NCI-H2227 treated with DMSO at 0.1 percent for 48 hours (cell line): ENCODE measurements around the gene CHCHD1.
"Not testable (repeated sequence)": the region's sequence is repeated elsewhere in the genome, so short reads cannot be mapped to it uniquely, and the experiment has no call there.

Source experiments
- DNase-seq: peaks from one replicate; lab custom pipeline; 2025; lab: John Stamatoyannopoulos, UW

The CHCHD1 gene

DNA sequence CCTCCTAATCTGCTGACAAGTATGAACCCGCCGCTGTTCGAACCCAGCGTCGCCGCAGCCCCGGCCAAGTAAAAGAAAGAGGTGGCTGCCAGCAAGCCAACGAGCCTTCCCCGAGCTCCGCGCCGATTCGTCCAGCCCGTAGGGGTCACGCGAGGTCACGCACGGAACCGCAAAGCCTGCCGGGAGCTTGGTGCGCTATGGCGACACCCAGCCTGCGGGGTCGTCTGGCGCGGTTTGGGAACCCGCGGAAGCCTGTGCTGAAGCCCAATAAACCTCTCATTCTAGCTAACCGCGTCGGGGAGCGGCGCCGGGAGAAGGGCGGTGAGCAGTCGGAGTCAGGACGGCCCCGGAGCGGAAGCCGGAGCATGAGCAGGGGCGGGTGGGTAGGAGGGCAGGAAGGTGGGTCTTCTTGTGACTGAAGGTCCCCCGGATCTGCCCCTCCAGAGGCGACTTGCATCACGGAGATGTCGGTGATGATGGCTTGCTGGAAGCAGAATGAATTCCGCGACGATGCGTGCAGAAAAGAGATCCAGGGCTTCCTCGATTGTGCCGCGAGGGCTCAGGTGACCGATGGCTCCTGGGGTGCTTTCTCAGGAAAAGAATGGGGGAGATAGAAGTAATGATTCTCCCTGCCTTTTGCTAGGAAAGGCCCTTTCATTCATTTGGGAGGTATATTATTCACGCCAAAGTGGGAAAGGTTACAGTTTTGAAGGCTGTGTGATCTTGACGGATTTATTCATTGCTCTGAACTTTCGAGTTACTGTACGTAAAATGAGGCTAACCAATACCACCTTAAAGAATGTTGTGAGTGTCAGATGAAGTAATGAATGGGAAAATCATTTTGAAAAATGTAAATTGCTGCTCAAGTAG lies at the start of gene CHCHD1:
Gene CHCHD1 (plus strand): TSS at position 170 of the 870 bp plus-strand sequence. CDS start 28 bp downstream, at position 198.
- peak; percentile 85 for DNase-seq

DNA sequence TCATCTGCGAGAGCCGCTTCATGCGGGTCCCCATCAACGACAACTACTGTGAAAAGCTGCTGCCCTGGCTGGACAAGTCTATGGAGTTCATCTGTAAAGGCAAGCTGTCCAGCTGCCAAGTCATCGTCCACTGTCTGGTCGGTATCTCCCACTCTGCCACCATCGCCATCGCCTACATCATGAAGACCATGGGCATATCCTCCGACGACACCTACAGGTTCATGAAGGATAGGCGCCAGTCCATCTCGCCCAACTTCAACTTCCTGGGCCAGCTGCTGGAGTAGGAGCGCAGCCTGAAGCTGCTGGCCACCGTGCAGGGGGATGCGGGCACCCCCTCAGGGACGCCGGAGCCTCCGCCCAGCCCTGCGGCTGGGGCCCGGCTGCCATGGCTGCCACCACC lies 49.4 kb upstream of the CHCHD1 start:
- no peak for DNase-seq

DNA sequence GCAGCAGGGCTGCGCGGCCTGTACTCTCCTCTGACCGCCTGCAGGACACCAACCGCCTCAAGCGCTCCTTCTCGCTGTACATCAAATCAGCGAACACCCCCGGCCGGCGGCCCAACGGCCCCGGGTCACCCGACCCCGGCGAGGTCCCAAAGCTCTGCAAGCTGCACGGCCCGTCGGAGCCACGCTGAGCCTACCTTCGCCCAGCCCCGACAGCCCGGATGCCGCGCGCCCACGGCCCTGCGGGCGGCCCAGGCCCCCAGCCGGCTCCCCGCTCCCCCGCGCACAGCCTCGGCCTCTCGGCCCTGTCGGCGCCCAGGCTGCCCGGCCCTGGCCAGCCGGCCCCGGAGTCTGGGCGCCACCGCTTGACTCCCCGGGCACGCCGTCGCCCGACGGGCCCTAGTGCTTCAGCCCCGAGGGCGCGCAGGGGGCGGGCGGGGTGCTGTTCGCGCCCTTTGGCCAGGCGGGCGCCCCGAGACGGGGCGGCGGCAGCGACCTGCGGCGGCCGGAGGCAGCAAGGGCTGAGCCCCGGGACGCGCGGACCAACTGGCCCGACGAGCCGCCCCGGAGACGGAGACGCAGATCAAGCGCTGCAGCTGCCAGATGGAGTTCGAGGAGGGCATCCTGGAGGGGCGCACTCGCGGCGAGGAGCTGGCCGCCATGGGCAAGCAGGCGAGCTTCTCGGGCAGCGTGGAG lies 48.8 kb upstream of the CHCHD1 start:
- DNase-seq = no peak

DNA sequence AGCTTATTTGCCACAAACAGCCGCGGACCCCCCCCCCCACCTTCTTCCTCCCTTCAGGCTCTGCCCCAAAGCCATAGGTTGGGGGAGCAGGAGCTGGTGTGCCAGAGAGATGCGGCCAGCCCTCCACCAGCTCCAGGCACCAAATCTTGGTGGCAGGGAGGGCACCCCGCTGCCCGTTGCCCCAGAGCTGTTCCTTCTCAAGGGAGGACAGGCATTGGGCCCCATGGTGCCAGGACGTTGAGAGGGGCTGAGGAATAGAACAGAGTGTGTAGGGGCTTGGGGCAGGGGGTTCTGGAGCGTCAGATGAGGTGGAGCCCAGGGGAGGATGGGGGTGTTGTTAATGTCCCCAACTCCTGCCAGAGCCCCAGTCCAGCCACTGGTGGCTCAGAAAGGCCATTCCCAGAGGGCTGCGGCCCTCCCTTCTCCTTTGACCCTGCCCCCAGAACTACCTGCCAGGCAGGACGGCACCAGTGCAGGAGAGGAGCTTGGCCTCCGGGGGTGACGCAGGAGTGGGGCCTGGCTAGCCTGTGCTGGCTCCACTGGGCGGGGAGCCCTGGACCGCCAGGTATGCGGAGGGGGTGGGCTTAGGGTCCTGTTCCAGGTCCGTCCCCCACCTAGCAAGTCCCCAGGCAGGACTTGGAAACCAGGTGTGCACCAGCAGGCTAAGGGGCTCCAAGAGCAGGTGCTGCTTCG lies 47.7 kb upstream of the CHCHD1 start:
- no peak for DNase-seq

DNA sequence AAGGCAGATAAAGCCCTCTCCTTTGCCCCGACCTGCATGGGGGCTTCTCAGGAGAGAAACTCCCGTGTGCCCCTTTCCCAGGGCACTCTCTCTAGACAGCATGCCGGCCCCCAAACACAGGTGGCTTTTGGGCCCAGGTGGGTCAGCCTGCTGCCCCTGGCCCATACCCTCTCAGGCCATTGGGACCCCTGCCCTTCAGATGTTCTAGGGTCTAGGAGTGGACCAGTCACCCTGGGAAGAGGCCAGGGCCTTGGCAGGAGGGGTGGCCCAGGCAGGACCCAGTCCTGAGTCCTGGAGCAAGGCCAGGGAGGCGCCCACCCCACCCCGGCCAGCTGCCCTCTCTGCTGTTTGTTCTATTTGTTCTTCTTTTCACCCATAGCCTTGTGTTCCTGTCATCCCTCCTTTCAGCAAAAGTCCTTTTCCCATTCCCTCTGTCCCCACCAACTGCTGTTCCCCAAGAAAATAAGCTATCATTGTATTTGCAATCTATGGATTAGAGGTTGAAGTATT lies 47.0 kb upstream of the CHCHD1 start:
- DNase-seq = no peak

DNA sequence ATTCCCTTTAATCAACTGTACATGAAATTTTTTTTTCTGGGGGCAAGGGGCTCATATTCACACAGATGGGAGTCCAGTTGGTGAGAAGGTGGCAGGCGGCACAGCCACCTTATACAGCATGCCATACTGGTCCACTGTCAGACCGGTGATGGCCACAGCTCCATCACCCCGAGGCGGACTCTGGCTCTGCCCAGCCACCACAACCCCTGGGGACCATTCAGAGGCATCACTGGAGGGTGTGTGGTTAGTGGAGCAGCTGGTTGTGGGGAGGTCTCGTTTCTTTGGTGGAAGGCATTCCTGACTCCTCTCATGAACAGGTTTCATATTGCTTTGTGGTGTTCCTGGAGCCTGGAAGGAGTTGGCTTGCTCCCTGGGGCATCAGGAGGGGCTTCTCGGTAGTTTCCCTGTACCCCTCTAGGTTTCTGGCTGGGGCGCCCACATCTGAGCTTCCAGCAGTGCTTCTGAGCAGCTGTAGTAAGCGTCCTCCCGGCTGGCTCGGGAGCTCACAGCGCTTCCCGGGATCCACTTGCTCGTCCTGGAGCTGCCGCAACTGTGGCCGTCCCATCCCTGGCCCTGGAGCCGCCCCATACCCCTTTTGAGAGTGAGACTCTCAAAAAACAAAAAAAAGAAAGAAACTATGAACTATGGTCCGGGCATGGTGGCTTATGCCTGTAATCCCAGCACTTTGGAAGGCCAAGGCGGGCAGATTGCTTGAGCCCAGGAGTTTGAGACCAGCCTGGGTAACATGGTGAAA lies 41.2 kb upstream of the CHCHD1 start:
- DNase-seq = not testable (repeated sequence)

DNA sequence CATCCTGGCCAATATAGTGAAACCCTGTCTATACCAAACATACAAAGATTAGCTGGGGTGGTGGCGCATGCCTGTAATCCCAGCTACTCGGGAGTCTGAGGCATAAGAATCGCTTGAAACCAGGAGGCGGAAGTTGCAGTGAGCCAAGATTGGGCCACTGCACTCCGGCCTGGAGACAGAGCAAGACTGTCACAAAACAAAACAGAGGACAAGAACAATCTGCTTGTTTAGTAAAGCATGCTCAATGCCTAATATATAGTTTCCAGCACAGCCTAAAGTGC lies 39.5 kb upstream of the CHCHD1 start:
- DNase-seq = no peak

DNA sequence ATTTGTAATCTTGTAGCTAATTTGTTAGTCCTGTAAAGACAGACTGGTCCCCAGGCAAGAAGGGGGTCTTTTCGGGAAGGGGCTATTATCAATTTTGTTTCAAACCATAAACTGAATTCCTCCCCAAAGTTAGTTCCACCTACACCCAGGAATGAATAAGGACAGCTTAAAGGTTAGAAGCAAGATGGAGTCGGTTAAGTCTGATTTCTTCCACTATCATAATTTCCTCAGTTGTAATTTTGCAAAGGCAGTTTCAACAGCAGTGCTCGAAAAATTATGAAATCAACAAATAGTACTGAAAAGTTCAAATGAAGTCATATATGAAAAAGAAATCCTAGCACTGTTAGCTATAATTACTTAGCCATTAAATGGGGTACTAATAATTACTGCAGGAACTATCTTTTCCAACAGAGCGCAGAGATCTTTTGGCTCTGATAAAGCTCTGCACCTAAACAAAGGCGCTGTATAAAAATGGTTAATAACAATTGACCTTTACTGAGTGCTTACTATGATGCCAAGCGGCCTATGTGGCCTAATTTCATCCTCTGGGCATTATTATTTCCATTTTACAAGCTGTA lies 38.4 kb upstream of the CHCHD1 start:
- no peak for DNase-seq

DNA sequence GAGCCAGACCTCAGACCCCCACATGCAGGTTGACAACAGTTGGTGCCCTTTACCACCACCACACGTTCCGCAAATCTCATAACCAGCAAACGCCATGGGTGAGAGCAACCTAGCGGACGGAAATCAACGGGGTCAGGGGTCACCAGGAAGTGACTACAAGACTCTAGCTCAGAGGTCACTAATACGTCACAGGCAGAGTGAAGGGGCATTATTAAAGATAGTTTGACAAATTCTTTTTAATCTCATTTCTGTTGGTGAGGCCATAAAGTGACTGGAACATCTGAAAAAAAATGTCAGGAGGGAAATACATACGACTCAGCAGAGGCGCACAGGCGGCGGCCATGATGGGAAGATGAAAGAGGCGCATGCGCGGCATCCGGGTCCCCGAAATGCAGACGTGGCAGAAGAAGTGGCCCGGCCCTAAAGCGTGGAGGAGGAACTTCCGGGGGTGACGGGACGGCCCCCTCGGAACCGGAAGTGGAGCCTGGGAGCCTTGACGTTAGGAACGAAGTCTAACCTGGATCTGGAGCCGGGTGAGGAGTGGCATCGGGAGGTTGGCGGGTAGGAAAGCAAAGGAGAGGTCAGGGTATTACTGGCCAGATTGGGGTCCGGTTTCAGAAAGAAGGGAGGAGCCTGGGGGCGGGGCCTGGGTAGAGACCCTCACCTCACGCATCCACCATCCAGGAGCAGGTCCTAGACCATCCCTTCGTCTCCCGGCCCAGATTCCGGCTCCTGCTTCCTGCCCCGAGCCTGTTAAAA lies 37.8 kb upstream of the CHCHD1 start, which contains the start of gene SEC24C:
Gene SEC24C (plus strand): TSS at position 468 of the 759 bp plus-strand sequence. CDS start 2,461 bp downstream, outside the sequence.
- DNase-seq = peak; percentile 97

DNA sequence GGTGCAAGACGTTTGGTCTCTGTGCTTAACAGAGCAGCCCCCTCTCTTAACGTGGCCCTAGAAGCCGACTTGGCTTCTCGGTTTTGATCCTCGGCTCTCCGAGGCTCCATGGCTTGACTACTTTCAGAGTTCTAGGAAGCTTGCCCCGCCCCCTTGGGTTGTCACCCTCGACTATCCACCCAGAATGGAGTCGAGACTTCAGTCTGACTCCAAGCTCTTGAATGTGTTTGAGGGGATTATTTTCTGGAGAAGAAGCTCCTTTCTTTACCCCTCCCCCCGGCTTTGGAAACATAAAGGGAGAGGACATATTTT lies 37.2 kb upstream of the CHCHD1 start:
- DNase-seq = no peak

DNA sequence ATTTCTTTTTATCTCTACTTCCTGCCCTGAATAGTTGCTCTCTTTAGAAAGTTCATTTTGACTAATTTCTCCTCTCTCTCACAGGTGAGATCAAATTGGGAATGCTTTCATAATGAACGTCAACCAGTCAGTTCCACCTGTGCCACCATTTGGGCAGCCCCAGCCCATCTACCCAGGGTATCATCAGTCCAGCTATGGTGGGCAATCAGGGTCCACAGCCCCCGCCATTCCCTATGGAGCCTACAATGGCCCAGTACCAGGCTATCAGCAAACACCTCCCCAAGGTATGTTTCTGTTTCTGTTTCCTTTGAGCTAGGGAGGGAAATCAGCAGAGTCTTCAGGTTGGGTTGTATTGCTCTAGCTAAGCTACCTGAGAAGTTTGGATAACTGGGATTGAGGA lies 35.1 kb upstream of the CHCHD1 start:
- DNase-seq = no peak

DNA sequence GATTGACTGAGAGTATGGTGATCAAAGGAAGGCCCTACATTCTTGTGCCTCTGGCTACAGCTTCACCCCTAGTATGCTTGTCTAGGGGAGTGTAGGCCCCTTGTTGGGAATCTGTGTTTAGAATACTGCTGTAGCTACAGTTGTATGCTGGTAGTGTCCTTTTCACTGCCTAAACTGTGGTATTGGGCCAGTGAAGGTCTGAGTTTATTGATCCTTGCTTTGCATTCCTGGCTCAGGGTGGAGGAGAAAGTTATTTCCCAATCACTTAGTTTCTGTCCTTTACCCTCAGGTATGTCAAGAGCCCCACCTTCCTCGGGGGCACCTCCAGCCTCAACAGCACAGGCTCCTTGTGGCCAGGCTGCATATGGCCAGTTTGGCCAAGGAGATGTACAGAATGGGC lies 31.0 kb upstream of the CHCHD1 start:
- no peak for DNase-seq

DNA sequence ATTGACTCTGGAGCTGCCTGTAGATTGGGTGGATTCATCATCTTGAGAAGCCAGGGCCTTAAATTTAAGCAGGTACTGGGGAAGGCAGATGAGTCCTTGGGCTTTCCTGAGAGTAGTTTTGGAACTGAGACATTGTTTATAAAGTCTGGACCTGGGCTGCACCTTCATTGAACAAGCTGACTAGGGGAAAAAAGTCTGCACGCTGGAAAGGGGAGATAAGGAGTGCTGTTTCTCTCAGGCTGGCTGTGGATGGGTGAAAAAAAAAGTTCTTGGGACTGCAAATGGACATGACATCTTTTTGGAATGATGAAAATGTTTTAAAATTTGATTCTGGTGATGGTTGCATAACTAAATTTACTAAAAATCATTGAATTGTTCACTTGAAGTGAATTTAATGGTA lies 25.7 kb upstream of the CHCHD1 start:
- DNase-seq = no peak

DNA sequence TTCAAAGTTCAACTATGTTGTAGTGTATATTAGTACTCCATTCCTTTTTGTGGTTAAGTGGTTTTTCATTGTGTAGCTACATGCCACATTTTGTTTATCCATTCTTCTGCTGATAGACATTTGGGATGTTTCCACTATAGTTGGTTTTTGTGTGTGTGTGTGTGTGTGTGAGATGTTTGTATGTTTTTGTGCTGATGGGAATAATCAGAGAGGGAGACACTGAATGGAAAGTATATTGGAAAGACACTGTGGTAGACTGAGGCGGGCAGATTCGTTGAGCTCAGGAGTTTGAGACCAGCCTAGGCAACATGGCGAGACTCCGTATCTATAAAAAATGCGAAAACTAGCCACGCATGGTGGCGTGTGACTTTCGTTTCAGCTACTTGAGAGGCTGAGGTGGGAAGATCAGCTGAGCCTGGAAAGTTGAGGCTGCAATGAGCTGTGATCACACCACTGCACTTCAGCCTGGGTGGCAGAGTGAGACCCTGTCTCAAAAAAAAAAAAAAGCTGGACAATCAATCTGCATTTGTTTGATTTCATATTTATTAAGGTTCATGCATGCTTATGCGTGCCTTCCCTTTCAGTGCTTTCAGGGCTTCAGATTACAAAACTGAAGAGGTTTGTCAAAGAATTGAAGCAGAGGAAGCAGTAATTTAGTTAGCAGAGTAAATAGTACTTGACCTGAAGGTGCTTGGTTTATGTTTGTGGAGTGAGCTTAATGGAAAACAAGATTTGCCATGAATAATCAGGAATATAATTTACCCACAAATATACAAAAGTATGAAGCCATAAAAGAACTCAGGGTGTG lies 22.9 kb upstream of the CHCHD1 start:
- DNase-seq = no peak

DNA sequence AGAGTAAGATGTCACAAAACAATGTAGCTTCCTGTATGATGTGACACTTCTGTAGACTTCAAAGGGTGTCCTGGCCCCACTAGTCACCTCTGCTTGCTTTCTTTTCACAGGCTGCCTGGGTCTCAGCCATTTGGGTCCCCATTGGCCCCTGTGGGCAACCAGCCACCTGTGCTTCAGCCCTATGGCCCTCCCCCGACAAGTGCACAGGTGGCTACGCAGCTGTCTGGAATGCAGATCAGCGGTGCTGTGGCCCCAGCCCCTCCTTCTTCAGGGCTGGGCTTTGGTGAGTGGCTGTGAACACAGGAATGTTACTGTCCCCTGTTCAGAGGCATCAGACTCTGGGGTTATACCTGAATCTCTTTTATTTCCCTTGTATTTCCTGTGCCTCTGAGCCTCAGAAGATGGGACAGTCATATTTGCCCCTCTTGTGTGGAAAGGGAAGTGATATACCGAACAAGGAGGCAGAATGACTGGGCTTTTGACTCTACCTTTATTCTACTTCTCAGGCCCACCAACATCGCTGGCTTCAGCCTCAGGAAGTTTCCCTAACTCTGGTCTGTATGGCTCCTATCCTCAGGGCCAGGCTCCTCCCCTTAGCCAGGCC lies 22.2 kb upstream of the CHCHD1 start:
- DNase-seq = no peak

DNA sequence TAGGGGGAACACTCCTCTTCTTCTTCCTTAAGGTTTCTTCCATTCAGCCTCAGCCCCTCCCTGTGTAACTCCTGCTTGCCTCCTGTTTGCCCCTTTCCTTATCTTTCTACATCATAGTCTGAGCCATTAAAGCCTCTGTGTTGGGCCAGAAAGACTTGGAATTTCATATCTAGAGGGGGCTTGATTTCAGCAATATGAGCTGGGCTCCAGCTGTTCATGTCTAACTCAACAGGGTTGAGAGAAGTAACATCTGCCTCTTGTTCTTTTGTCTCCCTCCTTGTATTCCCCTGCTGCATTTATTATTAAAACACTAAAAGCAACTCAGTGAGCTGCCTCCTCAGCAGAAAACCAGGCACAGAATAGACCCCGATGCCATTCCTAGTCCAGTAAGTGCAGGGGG lies 20.1 kb upstream of the CHCHD1 start:
- no peak for DNase-seq

DNA sequence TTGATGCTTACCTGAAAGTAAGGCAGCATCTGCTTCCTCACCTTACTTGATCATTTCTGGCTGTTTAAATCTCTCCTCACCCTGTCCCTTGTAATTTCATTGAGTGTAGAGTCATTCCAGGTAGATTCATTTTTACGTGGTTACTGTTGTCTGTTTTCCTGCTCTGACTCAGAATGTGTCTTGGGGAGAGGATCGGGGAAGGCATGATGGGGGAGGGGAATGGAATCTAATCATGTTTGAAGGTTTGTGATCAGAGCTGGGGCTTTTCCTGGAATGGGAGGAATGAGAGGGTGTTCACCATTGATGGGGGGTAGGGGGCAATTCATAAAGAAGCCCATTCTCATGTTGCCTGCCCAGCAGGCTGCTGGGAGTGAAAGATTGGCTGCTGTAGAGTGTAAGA lies 18.9 kb upstream of the CHCHD1 start:
- DNase-seq = no peak

DNA sequence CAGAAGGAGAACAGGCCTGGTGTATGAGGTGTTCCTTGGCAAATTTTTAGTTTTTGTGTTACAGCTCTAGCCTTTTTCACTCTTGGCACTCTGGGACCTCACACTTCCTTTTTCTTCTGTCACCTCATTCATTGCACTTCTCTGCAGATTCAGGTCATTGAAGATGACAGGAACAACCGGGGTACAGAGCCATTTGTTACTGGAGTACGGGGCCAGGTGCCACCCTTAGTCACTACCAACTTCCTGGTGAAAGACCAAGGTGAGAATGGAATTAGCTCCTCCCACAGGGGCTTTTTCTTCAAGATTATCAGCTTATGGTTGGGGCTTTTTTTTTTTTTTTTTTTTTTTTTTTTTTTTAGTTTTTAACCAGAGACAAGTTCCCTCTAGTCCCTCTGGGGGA lies 18.5 kb upstream of the CHCHD1 start:
- no peak for DNase-seq

DNA sequence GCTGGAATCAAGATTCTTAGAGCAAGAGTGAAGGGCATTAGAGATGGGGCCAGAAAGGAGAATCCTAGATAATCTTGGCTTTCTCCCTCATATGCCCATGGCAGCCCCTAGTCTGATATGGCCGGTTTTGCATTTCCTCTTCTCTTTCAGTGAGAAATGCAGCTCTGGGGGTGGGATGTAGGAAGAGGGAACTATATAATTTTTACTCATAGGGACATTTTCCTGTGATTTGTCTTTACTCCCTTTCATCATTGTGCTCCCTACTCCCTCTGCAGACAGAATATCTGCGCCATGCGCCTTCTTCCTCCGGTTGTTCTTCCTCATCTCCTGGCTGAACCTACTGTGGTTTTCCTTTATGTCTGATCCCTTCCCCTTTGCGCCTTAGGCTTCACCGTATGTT lies 16.8 kb upstream of the CHCHD1 start:
- no peak for DNase-seq

DNA sequence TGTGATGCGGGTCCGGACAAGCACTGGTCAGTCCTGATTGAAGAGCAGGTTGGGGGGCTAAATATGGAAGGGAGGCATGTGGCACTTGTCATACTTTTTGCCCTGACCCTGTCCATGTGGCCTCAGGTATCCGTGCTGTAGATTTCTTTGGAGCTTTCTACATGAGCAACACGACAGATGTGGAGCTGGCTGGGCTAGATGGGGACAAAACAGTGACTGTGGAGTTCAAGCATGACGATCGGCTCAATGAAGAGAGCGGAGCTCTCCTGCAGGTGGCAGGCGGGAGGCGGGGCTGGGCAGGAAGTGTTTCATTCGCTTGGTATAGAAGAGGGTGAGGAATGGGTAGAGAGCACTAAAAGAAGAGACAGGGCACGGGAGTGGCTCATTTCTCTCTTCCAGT lies 13.0 kb upstream of the CHCHD1 start:
- no peak for DNase-seq
